Erythroblast (primary cell): ENCODE data around the gene BICDL1.

Experiments used
- GATA1 ChIP-seq: IDR thresholded peaks from 2 replicates; pipeline ENCODE4 v1.6.1; 2011; ENCODE audit warnings: low read depth, mild to moderate bottlenecking, control low read depth, low read length, moderate library complexity
- POLR2A ChIP-seq: IDR thresholded peaks from 2 replicates; pipeline ENCODE4 v1.6.1; 2011; ENCODE audit warnings: mild to moderate bottlenecking, low read length

DNA sequence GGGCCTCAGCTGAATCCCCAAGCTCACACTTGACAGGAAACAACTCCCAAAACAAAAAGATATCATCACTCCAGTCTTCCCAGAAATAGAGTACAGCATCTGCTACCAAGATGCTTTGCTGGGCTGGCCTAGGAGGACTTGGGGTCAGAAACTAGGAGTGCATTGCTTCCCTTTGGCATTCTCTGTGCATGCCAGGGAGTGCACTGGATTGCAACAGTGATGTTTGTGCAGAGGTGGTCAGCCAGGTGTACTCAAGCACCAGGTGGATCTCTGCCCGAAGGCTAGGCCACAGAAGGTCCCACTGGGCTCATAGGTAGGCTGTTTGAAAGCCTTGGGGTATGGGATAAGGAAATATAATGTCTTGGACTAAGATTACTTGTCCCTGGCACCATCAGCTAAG, 76.4 kb downstream of the BICDL1 start:
- no peak for TF ChIP-seq POLR2A
- TF ChIP-seq GATA1: no peak
